Measurements from ENCODE around the gene FMO1.
"Not testable (repeated sequence)": the region's sequence is repeated elsewhere in the genome, so short reads cannot be mapped to it uniquely, and the experiment has no call there.

FMO1 gene

GRCh38 chr1:171280599-171280998, 32.3 kb downstream of the FMO1 start:
- DNase-seq (ENCODE audit: low read depth), result no peak

- DNase-seq (ENCODE audit: low read depth), result no peak
Measured at GRCh38 chr1:171286032-171286705, 37.9 kb downstream of the FMO1 start.

GRCh38 chr1:171290621-171291020, 42.3 kb downstream of the FMO1 start:
- no peak for DNase-seq (ENCODE audit: low read depth)

GRCh38 chr1:171292799-171293198, 44.5 kb downstream of the FMO1 start:
- no peak for DNase-seq (ENCODE audit: low read depth)

- not testable (repeated sequence) for DNase-seq (ENCODE audit: low read depth)
Measured at GRCh38 chr1:171295383-171295782, 47.1 kb downstream of the FMO1 start.

- DNase-seq (ENCODE audit: low read depth), result no peak
Measured at GRCh38 chr1:171295821-171296220, 47.5 kb downstream of the FMO1 start.

- DNase-seq (ENCODE audit: low read depth), result no peak
Measured at GRCh38 chr1:171296897-171297296, 48.6 kb downstream of the FMO1 start.

GRCh38 chr1:171298696-171299095, 50.4 kb downstream of the FMO1 start:
- no peak for DNase-seq (ENCODE audit: low read depth)

- no peak for DNase-seq (ENCODE audit: low read depth)
Measured at GRCh38 chr1:171299342-171299741, 51.0 kb downstream of the FMO1 start.

- DNase-seq (ENCODE audit: low read depth), result no peak
Measured at GRCh38 chr1:171300401-171300800, 52.1 kb downstream of the FMO1 start.

GRCh38 chr1:171310661-171311087, 62.4 kb downstream of the FMO1 start:
- DNase-seq (ENCODE audit: low read depth), result no peak

- DNase-seq (ENCODE audit: low read depth), result no peak
Measured at GRCh38 chr1:171311771-171312558, 63.7 kb downstream of the FMO1 start.

- no peak for DNase-seq (ENCODE audit: low read depth)
Measured at GRCh38 chr1:171313319-171313834, 65.1 kb downstream of the FMO1 start.

- peak; percentile 80 for DNase-seq (ENCODE audit: low read depth)
Measured at GRCh38 chr1:171313835-171314320, 65.6 kb downstream of the FMO1 start, which contains the start of gene FMO4. Gene FMO4, plus strand, starts transcription at chr1:171314183. Its CDS starts 5,643 bp downstream, at chr1:171319826.

GRCh38 chr1:171329251-171329650, 81.0 kb downstream of the FMO1 start:
- no peak for DNase-seq (ENCODE audit: low read depth)

GRCh38 chr1:171334024-171334640, 85.8 kb downstream of the FMO1 start:
- DNase-seq (ENCODE audit: low read depth), result no peak

Data from activated T-cell treated with anti-CD3 and anti-CD28 coated beads for 24 hours (primary cell).